Smooth muscle cell of the brain vasculature (primary cell): Measurements from ENCODE around the gene TXNRD1.
"Not testable (repeated sequence)": the region's sequence is repeated elsewhere in the genome, so short reads cannot be mapped to it uniquely, and the experiment has no call there.

Experiments used
- DNase-seq: peaks from one replicate; pipeline ENCODE4 v3.0.0-alpha.2; 2012; ENCODE audit warnings: low read depth, low spot score

TXNRD1 gene

DNA sequence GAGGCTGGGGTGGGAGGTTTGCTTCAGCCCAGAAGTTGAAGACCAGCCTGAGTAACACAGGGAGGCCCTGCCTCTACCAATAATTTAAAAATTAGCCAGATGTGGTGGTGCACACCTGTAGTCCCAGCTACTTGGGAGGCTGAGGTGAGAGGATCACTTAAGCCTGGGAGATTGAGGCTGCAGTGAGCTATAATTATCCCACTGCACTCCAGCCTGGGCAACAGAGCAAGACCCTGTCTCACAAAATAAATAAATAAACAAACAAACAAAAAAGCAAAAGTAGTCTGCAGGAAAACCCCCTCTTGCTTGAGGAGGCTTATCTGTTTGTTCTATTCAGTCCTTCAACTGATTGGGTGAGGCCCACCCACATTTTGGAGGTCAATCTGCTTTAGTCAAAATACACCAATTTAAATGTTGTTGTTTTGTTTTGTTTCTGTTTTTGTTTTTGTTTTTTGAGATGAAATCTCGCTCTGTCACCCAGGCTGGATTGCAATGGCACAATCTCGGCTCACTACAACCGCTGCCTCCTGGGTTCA is 24.9 kb upstream of the TXNRD1 start:
- DNase-seq, result no peak

DNA sequence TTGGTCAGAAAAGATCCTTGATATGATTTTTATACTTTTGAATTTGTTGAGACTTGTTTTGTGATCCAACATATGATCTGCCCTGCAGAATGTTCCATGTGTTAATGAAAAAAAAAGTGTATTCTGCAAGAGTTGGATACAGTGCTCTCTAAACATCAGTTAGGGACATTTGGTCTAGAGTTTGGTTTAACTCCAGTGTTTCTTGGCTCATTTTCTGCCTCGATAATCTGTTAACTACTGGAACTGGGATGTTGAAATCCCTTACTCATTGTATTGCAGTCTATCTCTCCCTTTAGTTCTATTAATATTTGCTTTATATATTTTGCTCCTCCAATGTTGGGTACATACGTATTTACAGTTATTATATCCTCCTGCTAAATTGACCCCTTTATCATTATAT is 18.3 kb upstream of the TXNRD1 start:
- no peak for DNase-seq

DNA sequence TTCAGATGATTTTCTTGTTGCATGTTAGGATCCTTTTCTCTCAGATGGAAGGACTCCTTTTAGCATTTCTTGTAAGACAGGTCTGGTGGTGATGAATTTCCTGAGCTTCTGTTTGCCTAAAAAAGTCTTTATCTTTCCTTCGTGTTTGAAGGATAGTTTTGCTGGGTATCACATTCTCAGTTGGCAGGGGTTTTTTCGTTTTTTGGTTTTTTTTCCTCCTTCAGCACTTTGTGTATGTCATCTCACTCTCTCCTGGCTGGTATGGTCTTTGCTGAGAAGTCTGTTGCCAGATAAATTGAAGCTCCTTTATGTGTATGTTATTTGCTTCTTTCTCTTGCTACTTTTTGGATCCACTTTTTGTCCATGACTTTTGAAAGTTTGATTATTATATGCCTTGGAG is 15.6 kb upstream of the TXNRD1 start:
- no peak for DNase-seq

DNA sequence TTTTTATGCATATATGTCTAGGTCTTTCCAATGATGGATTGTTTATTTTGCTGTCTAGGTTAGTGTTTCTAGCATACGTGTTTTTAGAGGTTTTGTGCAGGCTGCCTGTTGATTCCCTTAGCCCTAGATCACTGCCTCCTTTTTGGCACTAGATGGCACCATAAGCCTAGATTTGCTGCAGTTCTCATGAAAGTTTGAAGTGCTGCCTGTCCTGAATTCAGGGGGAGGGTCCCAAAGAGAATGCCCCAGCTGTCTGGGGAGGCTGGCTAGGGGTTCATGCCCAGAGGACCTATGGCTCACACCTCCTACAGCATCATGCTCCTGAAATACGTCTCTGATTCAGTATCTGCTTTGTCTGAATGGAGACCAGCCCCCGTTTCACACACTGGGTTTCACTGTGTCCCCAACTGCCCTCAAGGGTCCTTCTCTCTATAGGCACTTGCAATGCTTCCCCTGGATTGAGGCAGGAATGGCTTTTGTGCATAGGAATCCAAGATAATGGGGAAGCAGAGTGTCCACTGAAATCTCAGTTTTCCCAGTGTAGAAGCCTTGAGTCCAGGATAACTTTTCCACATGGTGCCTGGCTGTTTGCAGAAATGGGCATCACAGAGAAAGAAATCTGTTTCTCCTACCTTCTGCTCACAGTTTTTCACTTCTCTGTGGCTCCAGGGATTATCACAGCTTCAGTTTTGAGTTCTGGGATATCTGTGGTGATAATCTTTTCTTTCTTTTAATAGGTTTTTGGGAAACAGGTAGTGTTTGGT is 14.2 kb upstream of the TXNRD1 start:
- no peak for DNase-seq

DNA sequence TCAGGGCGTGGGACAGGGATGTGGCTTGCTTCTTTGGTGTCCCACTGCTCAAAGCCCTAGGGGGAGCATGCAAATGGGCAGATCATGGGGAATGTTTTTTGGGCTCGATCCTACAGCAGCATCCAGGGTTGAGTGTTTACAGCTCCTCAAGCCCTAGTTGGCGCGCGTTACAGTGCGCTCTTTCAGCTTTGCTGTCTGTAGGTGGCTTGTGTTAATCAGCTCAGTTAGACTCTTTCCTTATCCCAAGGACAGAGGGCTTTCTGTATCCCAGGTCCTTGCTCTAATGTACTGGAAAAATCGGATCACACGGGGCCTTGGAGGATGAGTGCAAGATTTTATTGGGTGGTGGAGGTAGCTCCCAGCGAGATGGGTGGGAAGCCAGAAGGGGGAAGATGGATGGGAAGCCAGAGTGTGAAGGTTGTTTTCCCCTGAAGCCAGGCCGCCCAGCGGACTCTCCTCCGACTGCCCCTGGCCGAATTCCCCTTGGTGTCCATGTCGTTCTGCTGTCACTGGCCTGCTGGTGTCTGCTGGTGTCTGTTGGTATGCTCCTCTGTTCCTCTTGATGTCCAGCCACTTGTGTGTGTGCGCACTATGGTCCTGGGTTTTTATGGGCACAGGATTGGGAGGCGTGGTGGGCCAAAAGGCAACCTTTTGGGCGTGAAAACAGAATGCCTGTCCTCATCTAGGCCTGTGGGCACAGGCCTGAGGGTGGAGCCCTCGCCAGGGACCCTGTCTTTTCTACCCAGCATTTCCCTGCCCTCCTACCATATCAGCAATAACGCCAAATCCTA is 10.7 kb upstream of the TXNRD1 start:
- DNase-seq, result no peak

DNA sequence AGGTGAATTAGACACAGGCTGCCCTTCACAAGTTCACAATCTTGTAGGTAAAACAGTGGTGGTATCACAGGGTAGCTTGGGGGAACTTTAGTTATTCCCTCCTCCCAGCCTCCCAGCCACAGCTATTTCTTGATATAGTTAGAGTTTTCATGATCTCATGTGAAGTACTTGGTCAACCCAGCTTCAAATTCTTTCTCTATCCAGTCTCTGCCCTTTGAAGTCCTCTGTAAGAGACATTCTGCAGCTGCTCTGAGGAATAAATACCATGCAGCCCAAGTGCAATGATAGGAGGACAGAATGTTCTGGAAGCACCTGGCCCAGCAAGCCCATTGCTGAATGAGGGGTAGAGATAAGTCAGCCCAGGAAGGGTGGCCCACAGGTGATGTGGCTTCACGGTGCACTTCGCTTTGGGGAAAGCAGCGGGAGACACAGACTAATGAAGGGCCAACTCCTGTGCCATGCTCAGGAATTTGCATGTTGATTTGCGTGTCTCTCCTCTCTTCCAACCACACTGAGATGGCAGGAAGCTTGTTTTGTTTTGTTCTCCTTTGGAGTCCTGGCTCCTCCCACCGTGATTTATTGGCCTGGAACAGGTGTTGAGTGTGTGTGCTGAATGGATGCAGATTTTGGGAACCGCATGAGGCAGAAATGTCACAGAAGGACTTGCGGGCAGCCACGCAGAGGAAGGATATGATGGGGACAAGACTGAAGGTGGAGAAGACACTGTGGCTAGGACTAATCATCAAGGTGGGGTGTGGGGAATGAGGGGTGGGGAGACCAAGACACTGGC is 8.0 kb upstream of the TXNRD1 start:
- no peak for DNase-seq

DNA sequence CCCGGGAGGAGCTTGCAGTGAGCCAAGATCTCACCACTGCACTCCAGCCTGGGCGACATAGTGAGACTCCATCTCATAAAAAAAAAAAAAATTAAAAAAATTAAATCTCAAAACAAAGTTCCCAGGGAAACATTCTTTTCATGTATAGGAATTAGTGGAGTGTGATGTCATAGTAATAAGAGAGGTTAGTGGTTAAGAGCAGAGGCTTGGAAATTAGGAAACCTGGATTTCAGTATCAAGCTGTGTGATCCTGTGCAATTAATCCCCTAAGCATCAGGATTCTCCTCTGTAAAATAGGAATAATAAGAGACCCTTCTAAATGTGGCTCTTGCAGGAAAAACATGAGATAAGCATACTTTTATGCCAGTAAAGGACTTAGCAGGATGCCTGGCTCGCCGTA is 3.1 kb upstream of the TXNRD1 start:
- DNase-seq, result no peak

DNA sequence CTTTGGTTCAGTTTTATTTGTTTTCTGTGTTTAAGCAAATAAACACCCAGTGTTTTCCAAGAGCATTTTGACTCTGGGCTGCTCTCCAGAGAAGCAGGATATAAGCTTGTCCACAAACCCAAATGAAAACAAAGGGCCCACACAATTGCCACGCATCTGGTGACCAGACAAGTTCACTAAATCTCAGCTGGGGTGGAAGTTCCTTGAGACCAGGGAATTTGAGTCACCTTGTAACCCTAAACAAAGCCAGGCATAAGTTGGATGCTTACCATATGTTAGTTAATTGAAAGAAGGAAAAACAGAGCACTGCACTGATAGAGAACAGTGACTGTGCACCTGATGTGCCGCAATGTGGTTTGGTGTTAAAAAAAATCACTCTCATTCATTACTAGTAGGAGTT is 1.6 kb upstream of the TXNRD1 start:
- peak; percentile 64 for DNase-seq

DNA sequence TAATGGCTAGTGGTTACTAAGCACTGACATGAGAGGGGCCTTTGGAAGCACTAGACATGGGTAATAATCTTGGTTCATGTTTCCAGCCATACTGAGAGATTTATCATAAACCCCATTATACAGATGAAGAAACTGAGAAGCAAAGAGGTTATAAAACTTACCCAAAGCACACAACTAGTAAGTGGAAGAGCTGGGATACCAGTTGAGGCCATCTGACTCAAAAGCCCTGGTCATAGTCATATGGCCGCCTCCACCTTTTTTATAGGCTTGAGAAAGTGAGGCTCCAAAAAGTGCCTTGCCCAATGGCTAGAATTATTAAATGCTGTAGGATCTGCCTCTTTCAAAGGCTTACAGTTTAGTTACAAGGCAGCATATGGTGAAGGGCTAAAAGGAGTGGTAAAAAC is 944 bp downstream of the TXNRD1 start:
- DNase-seq, result no peak

DNA sequence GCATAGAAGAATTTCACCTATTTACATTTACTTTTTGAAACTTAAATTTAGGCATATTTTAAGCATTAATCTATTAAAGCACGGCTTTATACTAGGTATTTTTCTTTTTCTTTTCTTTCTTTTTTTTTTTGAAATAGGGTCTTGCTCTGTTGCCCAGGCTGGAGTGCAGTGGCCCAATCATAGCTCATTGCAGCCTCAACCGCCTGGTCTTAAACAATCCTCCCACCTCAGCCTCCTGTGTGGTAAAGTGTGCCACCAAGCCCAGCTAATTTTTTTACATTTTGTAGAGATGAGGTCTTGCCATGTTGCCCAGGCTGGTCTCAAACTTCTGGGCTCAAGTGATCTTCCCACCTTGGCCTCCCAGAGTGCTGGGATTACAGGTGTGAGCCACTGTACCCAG is 2.9 kb downstream of the TXNRD1 start:
- DNase-seq, result not testable (repeated sequence)

DNA sequence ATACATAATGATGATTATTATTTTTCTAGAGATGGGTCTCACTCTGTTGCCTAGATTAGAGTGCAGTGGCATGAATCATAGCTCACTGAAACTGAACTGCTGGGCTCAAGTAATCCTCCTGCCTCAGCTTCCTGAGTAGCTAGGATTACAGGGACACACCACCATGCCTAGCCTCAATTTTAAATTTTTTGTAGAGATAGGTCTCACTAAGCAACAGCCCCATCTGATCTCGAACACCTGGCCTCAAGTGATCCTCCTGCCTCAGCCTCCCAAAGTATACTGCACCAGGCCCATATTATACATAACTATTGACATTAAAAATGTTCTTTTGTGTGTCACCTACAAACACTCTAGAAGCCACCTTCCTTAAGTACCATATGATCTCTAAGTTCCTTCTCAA is 3.4 kb downstream of the TXNRD1 start:
- DNase-seq, result no peak

DNA sequence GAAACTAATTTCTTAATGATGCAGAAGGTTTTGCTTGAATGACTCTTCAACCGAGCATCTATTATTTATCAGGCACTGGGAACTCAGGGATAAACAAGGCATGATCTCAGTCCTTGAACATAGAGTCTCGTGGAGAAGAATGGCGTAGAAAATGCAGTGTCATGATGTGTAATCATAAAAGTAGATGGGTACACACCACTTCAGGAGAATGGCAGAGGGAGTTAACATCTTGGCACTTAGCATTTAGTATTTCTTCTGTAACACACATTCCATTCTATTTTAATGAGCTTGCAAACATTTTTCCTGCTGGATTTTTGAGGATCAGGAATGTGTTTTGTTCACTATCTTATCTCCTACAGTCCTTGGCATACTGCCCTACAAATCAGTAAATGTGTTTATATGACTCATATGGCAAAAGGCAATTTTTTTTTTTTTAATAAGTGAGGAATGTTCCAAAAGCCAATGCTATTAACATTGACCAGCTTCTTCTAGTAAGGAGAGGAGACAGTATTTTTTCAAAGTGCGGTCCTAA is 3.8 kb downstream of the TXNRD1 start:
- peak; percentile 49 for DNase-seq

DNA sequence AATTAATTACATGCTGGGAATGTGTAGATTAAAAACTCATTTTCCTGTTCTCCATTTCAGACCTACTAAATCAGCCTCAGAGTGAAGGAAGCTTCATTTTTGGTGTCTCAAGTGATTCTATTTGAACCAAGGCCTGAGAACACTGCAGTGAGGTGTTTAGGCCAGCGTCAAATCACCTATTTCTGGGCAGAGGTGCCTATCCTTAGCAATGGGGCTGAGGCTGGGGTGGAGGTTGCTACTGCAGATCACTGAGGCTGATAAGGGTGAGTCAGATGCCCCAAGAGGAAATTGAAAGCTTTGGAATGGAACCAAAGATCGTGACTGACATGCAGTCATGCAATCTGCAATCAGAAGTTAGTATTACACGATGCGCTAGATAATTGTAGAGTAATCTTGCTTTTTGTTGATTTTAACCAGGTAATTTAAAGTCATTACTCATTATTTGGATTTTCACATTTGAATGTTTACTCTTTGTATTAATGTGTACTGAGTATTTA is 4.4 kb downstream of the TXNRD1 start:
- no peak for DNase-seq

DNA sequence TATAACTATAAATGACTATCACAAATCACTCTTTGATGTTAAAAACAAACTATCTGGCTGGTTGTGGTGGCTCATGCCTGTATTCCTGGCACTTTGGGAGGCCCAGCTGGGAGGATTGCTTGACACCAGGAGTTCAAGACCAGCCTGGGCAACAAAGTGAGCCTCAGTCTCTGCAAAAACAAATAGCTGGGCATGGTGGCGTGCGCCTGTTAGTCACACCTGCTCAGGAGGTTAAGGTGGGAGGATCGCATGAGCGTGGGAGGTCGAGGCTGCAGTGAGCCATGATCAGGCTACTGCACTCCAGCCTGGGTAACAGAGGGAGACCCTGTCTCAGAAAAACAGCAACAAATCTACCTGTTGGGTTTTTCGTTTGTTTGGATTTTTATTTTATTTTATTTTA is 5.4 kb downstream of the TXNRD1 start:
- DNase-seq, result no peak

DNA sequence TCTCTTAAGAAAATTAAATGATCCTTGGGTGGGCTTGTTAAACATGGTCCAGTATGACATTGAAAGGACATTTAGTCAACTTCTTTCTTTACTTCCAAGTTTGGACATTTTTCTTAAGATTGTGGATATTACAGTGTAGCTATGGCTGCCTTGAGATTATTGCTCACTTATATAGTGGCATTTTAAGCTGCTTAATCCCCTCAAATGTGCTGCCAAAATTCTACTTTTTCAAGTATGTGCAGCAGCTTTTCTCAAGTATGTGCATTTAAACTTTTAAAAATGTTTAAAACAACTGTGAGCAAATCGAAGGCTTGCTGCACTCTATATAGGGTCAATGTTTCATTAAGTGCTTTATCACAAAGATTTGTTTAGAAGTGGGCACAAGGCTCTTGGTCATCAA is 7.4 kb downstream of the TXNRD1 start:
- no peak for DNase-seq

DNA sequence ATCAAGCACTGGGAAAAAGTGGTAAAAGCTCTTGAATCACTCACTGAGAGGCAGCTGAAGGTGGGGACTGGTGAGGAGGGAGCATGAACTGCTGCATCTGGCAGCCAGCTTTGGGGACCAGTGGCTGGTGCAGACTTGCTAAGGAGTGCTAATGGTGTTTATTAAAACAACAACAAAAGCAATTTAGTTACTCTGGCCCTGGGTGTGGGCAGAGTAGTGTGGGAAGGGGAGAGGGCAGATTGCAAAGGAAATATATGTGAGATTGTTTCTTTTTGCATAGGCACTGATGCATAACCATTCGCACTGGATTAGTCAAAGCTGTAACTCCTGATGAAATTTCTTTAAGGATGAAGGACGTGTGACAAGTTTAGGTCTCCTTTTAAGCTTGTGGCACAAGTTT is 8.1 kb downstream of the TXNRD1 start:
- no peak for DNase-seq

DNA sequence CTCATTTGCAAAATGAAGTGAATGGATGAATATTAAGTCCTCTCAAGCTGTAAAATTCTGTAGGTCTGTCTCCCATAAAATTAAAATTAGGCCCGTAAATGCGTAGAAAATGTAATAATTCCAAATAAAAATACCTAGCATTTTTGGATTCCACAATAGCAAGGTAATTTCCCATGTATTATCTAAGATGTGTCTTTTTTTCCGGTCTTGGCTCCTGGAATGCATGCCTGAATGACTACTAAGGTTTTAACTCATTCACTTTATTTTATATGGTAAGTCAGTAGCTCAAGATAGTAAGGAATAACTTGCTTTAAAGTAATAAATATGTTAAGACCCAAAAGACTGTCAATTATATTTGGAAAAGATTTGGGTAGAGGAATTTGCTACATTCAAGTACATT is 11.1 kb downstream of the TXNRD1 start:
- no peak for DNase-seq

DNA sequence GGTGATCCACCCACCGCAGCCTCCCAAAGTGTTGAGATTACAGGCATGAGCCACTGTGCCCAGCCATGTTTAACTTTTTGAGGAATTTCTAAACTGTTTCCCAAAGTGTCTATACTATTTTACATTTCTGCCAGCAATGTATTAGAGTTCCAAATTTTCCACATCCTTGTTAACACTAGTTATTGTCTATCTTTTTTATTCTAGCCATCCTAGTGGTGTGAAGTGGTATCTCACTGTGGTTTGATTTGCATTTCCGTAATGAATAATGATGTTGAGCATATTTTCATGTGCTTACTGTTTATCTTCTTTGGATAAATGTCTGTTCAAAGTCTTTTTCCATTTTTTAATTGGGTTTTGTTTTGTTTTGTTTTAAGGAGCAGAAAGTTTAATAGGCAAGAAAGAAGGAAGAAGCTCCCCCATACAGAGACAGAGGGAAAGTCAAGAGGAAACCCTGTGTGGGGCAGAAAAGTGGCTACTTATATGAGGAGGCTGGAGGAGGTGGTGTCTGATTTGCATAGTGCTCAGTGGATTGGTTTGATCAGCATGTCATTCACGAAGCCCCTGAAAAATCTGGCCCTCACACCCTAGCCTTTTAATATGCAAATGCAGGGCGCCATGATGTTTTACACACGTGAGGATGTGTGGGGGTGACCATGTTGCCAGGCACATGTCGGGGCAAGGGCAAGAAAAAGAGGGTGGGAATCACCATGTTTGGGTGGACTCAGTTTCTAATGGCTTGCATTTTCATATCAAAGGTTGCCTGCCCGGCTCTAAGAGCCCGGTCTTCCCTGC is 14.9 kb downstream of the TXNRD1 start:
- DNase-seq, result no peak

DNA sequence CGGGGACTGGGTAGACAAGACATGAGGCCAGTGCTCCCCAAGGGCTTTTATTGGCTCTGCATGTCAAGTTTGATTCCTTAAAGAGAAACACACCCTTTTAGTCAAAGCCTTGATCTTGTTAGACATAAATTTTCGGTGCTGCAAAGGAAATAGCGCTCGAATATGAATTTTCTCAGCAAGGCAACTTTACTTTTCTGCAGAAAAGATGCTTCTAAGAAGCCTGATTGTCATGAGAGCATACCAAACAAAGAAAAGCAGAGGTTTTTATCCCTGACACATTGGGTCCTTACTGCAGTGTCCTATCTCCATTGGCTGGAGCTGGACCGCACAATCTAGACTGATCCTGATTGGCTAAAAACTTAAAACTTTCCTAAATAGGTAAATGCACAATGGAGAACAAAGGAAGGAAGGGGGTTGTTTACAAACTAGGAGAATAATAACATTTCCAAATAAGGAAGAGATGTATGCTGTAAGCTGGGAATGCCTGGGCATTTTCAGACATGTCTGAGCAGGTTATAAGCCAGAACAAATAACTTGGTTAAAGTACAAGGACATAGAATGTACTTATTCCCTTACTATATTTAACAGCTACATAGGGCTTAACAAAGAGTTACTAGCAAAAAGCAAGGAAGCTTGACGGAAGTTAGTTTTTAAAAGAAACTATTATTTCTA is 17.2 kb downstream of the TXNRD1 start:
- DNase-seq, result no peak

DNA sequence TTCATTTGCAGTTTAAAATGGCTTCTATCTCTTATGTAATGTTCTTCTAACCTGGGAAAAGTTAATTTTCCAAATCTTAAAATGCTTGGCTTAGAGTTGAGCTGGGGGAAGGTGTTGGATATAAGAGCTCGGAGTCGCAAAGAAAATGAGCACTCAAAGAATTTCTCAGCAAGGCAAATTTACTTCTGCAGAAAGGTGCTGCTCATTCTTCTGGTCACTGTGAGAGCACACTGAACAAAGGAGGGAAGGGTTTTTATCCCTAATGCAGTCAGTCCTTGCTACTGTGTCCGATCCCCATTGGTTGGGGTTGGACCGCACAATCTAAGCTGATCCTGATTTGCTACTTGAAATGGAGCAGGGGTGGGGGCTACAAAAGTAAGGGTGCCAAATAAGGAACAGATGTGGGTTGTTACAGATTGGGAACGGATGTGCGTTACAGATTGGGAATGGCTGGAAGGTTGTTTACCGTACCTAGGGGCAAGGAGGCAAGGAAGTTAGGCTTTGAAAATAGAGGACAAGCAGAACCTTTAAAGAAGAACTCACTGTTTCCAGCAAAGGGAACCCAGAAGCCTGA is 19.4 kb downstream of the TXNRD1 start:
- DNase-seq, result no peak
